ENCODE data around the gene MEF2C.
"Not testable (repeated sequence)": the region's sequence is repeated elsewhere in the genome, so short reads cannot be mapped to it uniquely, and the experiment has no call there.

Gene MEF2C

DNA sequence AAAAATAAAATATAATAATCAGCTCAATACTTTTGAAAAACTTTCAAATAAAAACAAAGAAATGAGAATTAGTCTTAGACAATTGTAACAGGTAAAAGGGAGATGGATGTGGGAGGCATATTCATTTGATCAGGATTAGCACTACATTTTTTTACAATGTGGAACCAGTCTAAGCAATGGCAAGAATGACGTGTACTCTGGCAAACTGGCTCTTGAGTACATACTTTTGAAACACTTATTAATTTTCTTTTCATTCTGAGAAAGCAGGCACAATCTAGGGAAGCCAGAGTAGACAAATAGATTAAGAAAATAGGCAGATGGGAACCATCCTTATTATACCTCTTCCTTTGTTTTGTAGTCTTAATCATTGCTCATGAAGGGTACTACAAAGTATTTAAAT, 79.7 kb downstream of the MEF2C start:
- DNase-seq (ENCODE audit: low read depth in 2 of 2): no peak

DNA sequence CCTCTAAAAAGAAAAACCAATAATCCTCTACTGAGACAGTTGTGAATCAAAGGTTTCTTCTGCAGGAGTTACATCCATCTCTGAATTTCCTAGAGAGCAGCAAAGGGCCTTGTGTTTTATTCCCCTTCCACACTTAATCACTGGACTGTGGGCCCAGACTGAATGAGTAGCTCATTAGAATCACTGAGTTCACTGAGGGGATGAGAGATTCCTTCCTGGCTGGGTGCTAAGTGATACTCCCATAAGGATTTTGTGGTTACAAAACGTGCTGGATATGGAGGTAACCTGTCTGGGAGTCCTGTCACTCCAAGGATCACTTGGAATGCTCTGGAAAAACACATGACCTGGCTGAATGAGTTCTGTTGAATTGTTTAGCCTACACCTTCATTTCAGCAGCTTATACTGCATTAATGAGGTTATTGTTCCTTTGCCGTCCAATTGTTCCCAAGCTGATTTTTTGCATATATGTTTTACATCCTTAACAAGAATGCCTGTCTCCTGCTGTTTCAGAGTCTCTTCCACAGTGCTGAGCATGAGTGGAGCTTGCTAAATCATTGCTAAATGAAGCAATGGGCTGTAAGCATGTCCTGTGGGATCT, 82.9 kb downstream of the MEF2C start:
- no peak for DNase-seq (ENCODE audit: low read depth in 2 of 2)

DNA sequence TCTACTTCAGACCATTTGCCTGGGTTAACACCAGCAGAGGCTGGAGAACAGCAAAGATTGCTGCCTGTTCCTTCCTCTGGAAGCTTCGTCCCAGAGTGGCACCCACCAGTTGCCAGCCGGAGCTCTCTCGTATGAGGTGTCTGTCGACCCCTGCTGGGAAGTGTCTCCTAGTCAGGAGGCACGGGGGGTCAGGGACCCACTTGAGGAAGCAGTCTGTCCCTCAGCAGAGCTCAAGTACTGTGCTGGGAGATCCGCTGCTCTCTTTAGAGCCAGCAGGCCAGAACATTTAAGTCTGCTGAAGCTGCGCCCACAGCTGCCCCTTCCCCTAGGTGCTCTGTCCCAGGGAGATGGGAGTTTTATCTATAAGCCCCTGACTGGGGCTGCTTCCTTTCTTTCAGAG, 84.1 kb downstream of the MEF2C start:
- DNase-seq (ENCODE audit: low read depth in 2 of 2): not testable (repeated sequence)

DNA sequence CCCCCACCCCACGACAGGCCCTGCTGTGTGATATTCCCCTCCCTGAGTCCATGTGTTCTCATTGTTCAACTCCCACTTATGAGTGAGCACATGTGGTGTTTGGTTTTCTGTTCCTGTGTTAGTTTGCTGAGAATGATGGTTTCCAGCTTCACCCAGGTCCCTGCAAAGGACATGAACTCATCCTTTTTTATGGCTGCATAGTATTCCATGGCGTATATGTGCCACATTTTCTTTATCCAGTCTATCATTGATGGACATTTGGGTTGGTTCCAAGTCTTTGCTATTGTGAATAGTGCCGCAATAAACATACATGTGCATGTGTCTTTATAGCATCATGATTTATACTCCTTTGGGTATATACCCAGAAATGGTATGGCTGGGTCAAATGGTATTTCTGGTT, 89.2 kb downstream of the MEF2C start:
- DNase-seq (ENCODE audit: low read depth in 2 of 2): not testable (repeated sequence)

DNA sequence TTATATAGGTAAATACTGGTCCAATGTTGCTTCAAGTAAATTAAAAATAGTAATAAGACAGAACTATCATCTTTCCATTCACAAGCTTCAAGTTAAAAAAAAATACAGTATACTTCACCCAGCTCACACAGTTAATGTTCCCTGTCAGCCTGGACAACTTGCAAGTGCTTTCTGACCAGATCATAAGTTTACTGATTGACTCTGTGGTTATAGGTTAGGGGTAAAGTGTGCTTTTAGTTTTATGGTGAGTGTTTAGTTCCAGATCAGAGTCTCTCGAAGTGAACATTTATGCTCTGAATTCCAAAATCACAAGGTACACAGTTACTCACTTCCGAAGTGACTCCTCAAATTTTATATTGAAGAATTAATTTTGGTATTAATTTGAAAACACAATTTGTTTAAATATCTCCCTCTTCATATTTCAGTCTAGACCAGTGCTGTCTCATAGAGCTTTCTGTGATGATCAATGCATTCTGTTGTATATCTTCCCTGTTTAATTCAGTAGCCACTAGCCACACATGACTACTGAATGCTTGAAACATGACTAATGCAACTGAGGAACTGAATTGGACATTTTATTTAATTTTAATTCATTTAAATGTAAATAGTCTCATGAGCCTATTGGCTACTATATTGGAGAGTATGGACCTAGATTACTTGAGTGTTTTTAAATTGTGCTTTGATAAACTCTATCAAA, 90.7 kb downstream of the MEF2C start:
- DNase-seq (ENCODE audit: low read depth in 2 of 2): no peak

DNA sequence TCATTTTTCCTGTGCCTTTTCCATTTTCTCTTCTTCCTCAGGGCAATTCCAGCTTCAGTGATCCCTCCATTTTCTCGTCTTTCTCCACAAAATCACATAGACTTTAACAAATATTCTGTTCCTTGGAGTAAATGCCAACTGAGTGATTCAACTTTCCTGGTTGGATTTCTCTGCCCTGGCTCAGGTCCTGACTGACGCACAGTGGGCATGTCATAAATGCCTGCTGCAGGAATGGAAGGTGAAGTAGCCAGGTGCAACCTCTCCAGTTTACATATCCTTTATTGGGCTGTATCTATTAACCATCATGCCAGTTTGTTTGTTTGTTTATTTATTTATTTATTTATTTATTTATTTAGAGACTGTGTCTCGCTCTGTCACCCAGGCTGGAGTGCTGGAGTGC, 95.1 kb downstream of the MEF2C start:
- no peak for DNase-seq (ENCODE audit: low read depth in 2 of 2)

DNA sequence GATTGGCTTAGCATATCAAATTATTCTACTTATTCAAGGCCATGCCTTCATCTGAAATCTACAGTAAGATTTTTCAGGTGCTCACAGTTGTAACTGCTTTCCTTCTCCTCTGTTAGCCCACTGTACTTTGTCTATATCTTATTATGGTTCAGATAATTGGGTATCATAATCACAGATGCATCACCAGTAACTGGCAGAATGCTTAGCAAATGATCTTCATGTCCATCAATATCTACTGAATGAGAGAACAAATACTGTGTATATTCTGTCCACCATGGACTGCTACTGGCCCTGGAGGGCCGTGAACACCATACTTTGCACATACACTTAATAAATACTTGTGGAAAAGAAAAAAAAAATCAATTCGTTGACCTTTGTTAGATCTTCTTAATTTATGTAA, 96.2 kb downstream of the MEF2C start:
- no peak for DNase-seq (ENCODE audit: low read depth in 2 of 2)

DNA sequence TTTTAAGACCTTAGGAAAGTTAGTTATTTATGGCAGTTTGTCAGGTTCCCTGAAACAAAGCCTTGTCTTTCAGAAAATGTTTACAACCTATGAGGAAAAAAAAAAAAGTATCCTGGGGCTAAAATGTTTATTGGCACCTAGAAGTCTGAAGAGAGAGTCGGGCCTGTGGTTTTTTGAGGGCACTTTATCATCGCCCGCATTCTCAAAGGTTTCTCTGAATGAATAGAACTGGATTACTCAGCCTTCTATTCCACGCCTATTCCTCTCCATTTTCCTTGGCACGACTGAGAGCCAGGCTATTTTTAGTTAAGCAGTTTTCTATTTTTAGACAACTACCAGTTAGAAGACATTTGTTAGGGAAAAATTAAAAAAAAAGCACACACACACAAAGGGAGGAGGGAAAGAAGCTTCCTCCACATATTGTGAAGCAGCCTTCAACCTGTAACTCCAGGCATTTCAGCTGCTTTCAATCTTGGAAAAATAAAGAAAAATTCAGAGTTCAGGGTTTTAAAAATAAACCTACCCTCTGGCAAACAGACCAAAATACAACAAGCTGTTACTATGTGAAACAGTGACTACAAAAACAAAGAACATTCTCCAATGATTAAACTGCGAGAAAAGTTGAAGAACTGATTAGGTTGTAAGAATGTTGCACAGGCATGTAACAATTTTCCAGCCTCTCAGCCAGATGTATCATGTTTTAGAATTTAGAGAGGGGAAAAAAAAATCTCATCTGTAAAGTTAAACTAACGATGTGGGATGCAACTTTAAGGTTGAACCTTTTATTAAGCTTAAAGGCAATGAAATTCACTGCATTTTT, 97.0 kb downstream of the MEF2C start:
- DNase-seq (ENCODE audit: low read depth in 2 of 2): no peak

DNA sequence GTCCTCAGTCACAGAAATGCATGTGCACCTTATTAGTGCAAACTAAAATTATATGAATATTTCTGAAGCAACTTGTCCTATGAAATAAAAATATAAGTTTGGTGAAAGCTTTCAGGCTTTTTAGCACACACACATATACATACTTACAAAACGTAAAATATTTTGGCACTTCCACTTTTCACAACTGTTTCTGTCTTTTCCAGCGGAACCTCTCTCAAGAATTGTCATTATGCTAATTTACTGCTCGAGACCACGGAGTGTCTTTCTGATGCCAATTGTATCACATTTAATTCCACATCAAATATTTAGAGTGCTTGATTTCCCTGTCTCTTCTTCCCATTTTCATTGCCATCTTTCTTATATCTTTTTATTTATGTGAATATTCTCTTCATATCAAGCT, 100.4 kb downstream of the MEF2C start:
- DNase-seq (ENCODE audit: low read depth in 2 of 2): no peak

DNA sequence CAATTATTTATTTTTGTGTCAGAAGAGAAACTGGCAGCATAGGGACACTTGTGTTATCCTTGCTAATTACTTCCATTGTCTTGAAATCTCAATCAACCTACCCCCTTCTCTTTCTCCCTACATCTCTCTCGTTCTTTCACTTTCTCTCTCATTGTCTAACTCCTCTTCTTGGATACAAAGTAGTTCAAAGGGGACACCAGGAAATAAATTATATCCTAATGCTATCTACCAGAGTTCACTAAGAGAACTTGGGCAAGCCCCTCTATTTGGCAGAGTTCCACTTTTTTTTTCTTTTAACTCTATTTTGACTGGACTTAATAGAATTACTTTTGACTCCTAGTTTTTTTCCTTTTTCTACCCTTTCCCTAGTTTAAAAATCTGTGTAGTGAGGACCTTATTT, 102.2 kb downstream of the MEF2C start:
- DNase-seq (ENCODE audit: low read depth in 2 of 2): no peak

DNA sequence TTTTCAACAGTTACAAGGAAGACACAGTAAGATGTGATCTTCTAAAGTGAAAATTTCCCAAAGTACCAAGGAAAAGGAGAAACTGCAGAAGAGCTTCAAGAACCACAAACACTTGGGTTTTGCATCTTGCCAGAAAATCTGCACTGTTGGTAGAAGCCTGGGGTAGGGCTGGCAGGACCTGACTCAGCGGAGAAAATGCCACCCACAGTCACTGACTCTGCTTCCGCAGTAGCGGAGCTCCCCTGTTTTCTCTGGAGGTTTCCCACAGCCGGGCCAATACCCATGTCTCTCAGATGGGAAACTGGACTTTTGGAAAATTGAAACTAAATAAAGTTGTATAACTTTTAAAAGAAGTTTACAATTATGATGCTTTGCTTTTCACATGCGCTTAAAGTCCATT, 104.2 kb downstream of the MEF2C start:
- DNase-seq (ENCODE audit: low read depth in 2 of 2): no peak

DNA sequence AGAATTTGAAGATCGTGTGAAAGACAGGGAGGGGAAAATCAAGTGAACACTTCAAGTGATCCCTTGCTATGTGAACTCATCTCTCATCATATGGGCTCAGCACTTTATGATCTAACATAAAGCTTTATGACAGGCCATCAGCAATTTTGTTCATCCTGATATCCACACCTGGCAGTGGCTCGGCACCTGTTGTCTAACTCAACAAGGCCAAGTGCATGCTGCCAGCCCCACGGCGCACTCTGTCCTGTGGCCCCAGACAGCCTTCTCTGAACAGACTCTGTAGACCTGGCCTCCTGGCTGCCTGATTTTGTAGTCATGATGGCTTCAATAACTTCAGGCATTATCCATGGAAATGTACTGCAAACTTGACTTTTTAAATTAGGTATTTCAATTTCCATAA, 106.3 kb downstream of the MEF2C start:
- DNase-seq (ENCODE audit: low read depth in 2 of 2): no peak

DNA sequence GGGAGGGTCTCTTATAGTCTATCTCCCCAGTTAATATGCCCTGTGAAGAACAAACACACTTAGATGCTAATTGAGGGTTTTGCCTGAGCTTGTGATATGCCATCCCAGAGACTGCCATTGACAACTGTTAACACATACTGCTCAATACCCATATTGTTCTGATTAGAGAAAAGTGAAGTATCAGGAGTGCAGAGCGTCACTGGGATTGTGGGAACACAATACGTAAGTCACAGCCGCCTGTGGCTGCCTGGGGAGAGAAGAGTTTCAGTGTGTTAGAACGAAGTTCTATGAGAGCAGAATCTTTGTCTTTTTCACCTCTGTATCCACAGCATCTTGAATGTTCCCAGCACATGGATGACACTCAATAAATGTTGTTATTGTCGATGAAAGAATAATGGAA, 110.2 kb downstream of the MEF2C start:
- no peak for DNase-seq (ENCODE audit: low read depth in 2 of 2)

DNA sequence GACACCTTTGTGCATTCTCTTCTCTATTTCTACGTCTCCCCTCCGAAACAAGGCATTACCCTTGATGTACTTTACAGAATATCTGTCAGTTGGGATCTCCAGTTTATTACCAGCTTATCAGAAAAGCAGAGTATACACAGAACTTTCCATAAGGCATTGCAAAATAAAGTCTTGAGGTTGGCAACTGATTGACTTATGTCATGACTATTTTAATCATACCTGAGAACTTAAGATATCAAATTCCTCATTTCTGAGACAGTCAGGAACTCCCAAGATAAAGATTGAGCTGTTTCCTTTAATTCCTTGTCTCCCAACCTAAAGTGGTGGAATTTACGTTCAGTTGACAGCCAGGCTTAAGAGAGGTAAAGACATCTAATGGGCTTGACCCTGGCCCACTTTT, 110.9 kb downstream of the MEF2C start:
- no peak for DNase-seq (ENCODE audit: low read depth in 2 of 2)

DNA sequence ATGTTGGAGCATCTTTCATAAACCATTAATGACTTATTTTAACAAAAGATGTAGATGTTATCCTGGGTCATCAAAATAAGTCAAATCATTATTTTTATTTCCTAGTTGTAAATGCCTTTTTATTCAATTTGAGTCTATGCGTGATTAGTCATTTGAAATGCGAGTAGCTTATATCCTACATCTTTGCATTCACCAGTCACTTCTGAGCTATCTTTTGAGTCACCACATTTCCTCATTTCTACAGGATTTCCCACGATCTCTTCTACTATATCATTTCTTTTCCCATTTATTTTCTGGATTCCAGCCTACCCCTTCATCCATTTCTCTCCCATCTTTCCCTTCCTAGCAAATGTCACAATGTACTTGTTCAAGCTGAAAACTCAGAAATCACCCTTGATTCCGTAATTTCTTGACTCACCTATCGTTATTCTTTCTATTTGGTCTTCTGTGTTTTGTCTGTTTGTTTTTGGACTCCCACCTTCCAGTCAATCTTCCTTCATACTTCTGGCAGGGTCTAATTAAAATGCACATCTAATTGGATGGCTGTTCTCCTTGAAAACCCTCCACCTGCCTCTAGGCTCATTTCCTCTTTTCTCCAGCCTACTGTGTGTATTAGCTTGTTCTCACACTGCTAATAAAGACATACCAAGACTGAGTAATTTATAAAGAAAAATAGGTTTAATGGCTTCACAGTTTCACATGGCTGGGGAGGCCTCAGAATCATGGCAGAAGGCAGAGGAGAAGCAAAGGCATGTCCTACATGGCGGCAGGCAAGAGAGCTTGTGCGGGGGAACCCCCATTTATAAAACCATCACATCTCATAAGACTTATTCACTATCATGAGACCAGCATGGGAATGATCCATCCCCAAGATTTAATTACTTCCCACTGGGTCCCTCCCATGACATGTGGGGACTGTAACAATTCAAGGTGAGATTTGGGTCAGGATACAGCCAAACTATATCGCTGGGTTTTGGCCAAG, 112.4 kb downstream of the MEF2C start:
- DNase-seq (ENCODE audit: low read depth in 2 of 2): no peak

DNA sequence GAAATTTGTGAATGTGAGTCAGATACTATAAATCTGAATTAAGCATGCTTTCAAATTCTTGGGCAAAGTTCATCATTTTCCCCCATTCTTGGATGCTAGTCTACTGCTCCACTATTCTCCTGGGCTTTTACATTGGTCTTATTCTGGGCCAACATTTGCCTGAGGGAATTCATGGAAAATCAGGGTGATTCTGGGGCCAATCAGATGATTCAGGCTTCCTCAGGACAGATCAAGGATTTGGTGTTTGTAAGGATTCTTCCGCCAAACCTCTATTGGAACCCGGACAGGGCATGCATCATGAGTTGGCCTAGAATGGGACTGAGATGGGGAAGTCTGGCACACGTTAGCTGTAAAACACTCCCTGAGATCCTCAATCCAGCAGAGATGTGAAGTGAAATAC, 113.8 kb downstream of the MEF2C start:
- DNase-seq (ENCODE audit: low read depth in 2 of 2): no peak

DNA sequence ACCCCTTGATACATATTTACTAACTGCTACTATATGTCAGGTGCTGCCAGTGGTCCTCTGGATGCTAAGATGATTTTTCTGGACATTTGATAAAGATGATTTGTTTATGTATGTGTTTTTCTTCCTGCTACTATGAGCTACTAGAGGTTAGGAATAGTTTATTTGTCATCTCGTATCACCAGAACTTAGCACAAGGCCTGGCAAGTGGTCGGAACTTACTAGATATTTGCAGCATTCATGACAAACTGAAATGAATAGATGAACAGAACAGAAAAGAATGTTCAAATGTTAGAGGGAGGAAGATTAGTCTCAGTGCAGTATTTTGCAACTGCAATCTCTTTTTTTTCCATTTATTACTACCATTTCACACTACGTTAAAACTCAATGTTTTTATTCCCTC, 114.6 kb downstream of the MEF2C start:
- DNase-seq (ENCODE audit: low read depth in 2 of 2): no peak

DNA sequence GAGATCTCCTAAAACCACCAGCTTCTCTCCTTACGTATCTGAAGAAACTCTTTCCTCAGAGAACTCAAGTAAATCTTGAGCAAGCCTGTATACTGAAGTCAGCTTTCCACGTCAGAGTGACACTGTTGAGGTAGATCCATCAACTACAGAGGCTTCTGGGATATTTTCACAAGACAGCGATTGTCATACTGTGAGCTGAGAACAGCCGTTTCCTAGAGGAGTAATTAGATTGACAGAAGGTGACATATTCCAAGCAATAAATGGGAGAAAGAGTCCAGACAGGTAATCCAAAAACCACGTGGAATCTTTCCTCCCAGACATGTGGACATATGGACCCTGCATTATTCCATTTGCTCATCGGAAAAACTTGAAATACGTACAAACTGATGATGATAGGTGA, 117.2 kb downstream of the MEF2C start:
- no peak for DNase-seq (ENCODE audit: low read depth in 2 of 2)

DNA sequence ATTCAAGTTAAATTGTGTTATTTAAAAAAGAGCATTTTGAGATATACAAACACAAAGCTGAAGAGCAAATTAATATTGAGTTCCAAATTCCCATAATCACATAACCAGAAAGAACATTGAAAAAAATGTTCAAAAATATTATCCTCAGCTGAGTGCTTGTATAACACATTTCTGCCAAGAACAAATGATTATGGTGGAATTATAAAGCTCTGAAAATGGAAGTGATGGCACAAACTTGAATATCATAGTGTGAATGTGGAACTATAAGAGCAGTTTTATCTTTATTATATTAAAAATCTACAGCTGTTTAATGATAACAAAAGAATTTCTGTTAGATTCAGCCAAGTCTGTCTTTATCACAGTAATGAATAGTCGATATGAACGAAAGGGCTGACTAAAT, 117.8 kb downstream of the MEF2C start:
- DNase-seq (ENCODE audit: low read depth in 2 of 2): no peak

DNA sequence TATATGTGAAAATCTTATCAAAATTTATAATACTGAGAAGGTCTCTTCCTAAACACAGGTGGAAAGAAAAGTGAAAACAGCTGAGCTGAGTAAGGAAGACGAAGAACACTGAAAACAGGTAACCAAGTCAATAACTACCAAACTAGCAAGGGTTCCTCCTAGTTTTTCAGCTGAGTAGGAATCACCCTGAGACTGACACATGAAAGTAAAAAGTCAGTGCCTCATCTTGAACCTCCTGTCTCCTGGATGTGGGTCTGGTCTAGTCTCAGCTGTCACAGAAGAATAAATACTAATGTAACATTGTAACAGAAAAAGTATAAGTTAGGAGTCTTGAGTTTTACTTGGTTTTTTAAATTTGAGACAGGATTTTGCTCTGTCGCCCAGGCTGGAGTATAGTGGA, 121.0 kb downstream of the MEF2C start:
- no peak for DNase-seq (ENCODE audit: low read depth in 2 of 2)

DNA sequence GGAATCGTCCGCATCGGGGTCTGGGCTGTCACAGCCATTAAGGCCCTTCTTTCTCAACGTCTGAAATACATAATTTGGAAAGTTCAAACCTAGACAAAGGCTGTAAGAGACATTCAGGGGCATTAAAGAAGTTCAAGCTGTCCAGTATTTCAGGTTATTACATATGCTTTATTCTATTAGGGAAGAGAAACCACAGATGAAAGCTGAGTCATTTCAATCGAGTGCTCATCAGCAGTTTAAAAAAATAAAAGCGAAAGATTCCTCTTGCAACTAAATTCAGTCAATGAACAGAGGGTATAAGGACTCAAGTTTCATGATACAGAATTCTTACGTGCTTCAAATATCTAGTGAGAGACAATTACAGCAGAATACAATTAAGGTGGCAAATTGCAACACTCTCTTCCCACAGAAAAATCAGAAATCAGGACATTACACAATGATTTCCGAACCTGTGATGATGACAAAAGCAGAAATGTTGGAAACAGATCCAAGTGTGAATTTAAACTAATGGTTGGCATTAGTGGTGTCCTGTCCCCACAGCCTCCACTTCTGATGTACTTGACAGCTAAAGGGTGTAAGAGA, 121.6 kb downstream of the MEF2C start:
- no peak for DNase-seq (ENCODE audit: low read depth in 2 of 2)

DNA sequence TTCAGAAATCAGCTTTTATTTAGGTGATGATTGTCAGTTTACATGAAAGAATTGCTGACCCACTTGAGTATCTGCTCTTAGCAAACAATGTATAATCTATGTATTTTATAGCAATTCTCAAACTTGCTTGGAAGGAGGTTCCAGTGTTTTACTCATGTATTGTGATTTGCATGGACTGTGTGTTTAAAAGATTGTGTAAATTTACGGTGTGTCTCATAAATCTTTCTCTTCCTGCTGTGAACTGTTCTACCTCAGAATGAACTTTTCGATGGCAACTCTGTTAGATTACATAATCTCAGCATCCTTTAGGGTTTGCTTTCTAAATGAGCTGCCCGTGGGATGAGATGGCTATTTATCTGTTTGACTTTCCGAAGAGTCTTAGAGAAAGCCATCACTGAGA, 122.5 kb downstream of the MEF2C start:
- no peak for DNase-seq (ENCODE audit: low read depth in 2 of 2)

All from stimulated activated CD4-positive, alpha-beta T cell treated with anti-CD3 and anti-CD28 coated beads, Interleukin-15, amount 100 ng/mL, for 48 hours (primary cell).